ENCODE data around the gene DCTPP1. TPM values are rescaled to one million over a fixed set of nuclear protein-coding genes. Genes with fewer than 3 reads are reported as not detected.

The DCTPP1 gene
- total and polyA plus RNA-seq, 9 of the 15 experiments (the other 6 are each of a cell fraction or from before 2014, with no cell fraction given) = 45.0 to 132 (median 80.6) TPM

DNA sequence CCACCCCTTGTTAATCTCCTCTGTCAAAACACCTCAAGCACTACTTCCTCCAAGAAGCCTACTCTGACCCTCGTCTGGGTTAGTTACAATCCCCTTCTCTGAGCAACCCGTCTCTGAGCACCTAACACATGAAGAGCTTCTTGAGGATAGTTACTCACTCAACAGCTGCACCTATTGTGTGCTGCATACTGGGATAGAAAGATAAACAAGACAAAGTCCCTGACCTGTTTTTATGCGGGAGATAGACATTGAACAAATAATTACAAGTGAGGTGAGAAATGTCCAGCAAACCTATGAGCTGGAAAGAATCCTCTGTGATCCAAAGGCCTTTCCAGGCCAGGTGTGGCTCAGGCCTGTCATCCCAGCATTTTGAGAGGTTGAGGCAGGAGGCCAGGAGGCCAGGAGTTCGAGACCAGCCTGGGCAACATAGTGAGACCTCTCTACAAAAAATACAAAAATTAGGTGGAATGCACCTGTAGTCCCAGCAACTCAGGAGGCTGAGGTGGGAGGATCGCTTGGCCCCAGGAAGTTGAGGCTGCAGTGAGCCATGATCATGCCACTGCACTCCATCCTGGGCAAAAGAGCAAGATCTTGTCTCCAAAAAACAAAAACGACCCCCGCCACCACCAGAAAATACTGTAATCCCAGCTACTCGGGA, 27.9 kb downstream of the DCTPP1 start:
- Histone ChIP-seq H3K4me3 (no peak overlapping the region), H3K9ac (ENCODE audit: insufficient read depth in 1 of 2, low read depth in 2 of 2, low read length in 2 of 2) (peak overlapping the region; percentile 1 to 18; a peak in 2 of 4 replicates), H3K4me1 (replicated peaks in 1 of 2; ENCODE audit: control insufficient read depth in 2 of 2, insufficient read depth in 2 of 2, low read length in 2 of 2) (peaks cover 21 to 44% of the 10 kb centered on the region in 2 experiments; a peak in 4 of 5 replicates), H3K36me3 (ENCODE audit: control insufficient read depth, insufficient read depth, low read length) (peaks cover 20% of the 10 kb centered on the region; the same call in 2 of the 3 replicates), H4K20me1 (replicated peaks; ENCODE audit: control insufficient read depth, insufficient read depth, low read length) (no peaks in the 10 kb centered on the region), H3K9me3 (replicated peaks; ENCODE audit: control insufficient read depth, insufficient read depth, low read depth, low read length) (no peaks in the 10 kb centered on the region), H3K27me3 (ENCODE audit: control insufficient read depth in 2 of 2, insufficient read depth in 2 of 2, low read length in 2 of 2) (no peaks in the 10 kb centered on the region), H3K9me1 (ENCODE audit: control insufficient read depth, insufficient read depth, low read length) (no peaks in the 10 kb centered on the region), H3K4me2 (ENCODE audit: insufficient read depth, low read length) (no peak overlapping the region), H2AFZ (ENCODE audit: low read depth, low read length) (peak overlapping the region; percentile 16; the same call in 1 of the 2 replicates), H3K27ac (ENCODE audit: extremely low read depth, low read depth, low read length) (no peak overlapping the region), H3K79me2 (ENCODE audit: control insufficient read depth, insufficient read depth, low read length) (no peaks in the 10 kb centered on the region)
- no peak for ATAC-seq
- in situ Hi-C loops (cut with MboI) = loop anchor here (10.0 kb wide), 1 partner anchor 207 kb away; the partner anchor contains the start of genes BOLA2B, SLX1A and SULT1A3
- POLR2A ChIA-PET = interaction anchor here (0.7 to 0.9 kb wide), 3 partner anchors 14 to 47 kb away, joined by 3 to 4 read pairs (median 3); partner anchors contain the start of gene CD2BP2
- TF ChIP-seq ZNF347 (CRISPR knock-in tag; IDR thresholded peaks at IDR 0.05; ENCODE audit: low read depth) = no peak
- TF ChIP-seq HDGF (IDR thresholded peaks at IDR 0.05) = no peak
- WGBS (ENCODE audit: insufficient coverage, low coverage, missing lambda C conversion rate) = 54% methylated on average over 8 of the region's 8 CpGs
- intact Hi-C loops (cut with micrococcal nuclease) = no loop called here
- FAIRE-seq = no peak
- DNase-seq (ENCODE audit: extremely low read depth in 1 of 4, low spot score in 3 of 4) = peak in 1 of 4 experiments; percentile 30
- CTCF ChIA-PET (ENCODE audit: low intra/inter-chr PET ratio) = no interaction called here
- BruUV-seq (replicated peaks) = no TSS peak

DNA sequence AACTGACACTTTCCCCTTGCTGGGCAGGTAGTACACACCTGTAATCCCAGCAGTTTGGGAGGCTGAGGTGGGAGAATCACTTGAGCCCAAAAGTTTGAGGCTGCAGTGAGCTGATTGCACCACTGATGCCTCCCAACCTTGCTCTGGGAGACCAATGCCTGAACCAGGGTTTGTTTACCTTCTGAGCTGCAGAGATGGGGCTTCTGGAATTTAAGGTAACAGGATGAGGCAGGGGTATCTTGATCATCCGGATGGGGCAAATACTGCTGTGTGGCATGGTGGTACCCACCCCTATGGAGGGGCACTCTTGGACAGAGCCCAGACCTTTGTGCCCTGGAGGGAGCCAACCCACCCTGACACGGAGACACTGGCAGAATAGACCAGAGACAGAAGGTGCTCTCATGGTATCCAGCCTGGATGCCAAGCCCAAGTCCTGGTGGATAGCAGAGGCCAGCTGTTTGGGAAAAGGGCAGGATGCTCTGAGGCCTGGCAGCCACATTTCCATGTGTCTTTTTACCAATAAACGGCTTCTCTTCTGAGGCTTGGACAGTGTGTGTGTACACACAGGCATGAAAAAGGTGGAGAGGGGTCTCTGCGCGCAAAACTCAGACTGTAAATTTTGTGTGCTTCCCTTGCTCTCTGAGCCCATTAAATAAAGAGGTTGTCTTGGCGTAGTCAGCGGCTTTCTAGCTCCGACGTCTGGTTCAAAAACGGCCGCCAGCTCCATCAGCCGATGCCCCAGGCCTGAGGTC, 30.2 kb downstream of the DCTPP1 start:
- POLR2A ChIA-PET = interaction anchor here (0.6 to 1.0 kb wide), 5 partner anchors 17 to 758 kb away, joined by 3 read pairs; no protein-coding TSS in a partner anchor
- peak overlapping the region; percentile 73 for H3K4me2 ChIP-seq (ENCODE audit: insufficient read depth, low read length)
- intact Hi-C loops (cut with micrococcal nuclease) = no loop called here
- peak overlapping the region; percentile 92; the same call in 1 of the 2 replicates for H2AFZ ChIP-seq (ENCODE audit: low read depth, low read length)
- peaks cover 10% of the 10 kb centered on the region for H3K79me2 ChIP-seq (ENCODE audit: control insufficient read depth, insufficient read depth, low read length)
- H3K9me3 ChIP-seq (replicated peaks; ENCODE audit: control insufficient read depth, insufficient read depth, low read depth, low read length) = no peaks in the 10 kb centered on the region
- CTCF ChIA-PET (ENCODE audit: low intra/inter-chr PET ratio) = no interaction called here
- FAIRE-seq (no peak), ATAC-seq (no peak), DNase-seq (ENCODE audit: extremely low read depth in 1 of 4, low spot score in 3 of 4) (no peak)
- H3K27ac ChIP-seq (ENCODE audit: extremely low read depth, low read depth, low read length) = peak overlapping the region; percentile 74; the same call in 1 of the 3 replicates
- H4K20me1 ChIP-seq (replicated peaks; ENCODE audit: control insufficient read depth, insufficient read depth, low read length) = no peaks in the 10 kb centered on the region
- H3K9ac ChIP-seq (ENCODE audit: insufficient read depth in 1 of 2, low read depth in 2 of 2, low read length in 2 of 2) = peak overlapping the region; percentile 74 to 89; a peak in 3 of 4 replicates
- BruUV-seq (replicated peaks) = no TSS peak
- H3K4me3 ChIP-seq = peak overlapping the region; percentile 44
- TF ChIP-seq ZNF274 (IDR thresholded peaks at IDR 0.05; ENCODE audit: borderline replicate concordance, low read depth, low read length) (no peak), ETV6 (IDR thresholded peaks at IDR 0.05; ENCODE audit: borderline replicate concordance in 1 of 2, low read depth in 2 of 2, low read length in 1 of 2) (no peak), ETV6 (CRISPR knock-in tag; IDR thresholded peaks at IDR 0.05; ENCODE audit: borderline replicate concordance) (no peak), PML (IDR thresholded peaks at IDR 0.05; ENCODE audit: low read length) (0 out of 2 replicates have a peak, but pooled peaks have one; percentile 27), L3MBTL2 (IDR thresholded peaks at IDR 0.05) (no peak), CBX1 (IDR thresholded peaks at IDR 0.05; ENCODE audit: low read depth) (no peak), IFI16 (CRISPR knock-in tag; IDR thresholded peaks at IDR 0.05) (no peak)
- H3K4me1 ChIP-seq (replicated peaks in 1 of 2; ENCODE audit: control insufficient read depth in 2 of 2, insufficient read depth in 2 of 2, low read length in 2 of 2) = peaks cover 25 to 59% of the 10 kb centered on the region in 2 experiments
- WGBS (ENCODE audit: insufficient coverage, low coverage, missing lambda C conversion rate) = 56% methylated on average over 11 of the region's 12 CpGs
- in situ Hi-C loops (cut with MboI) = loop anchor here (10.0 kb wide), 1 partner anchor 205 kb away; the partner anchor contains the start of genes BOLA2B, SLX1A and SULT1A3
- no peaks in the 10 kb centered on the region for H3K9me1 ChIP-seq (ENCODE audit: control insufficient read depth, insufficient read depth, low read length)
- H3K36me3 ChIP-seq (ENCODE audit: control insufficient read depth, insufficient read depth, low read length) = peaks cover 21% of the 10 kb centered on the region; the same call in 2 of the 3 replicates
- H3K27me3 ChIP-seq (ENCODE audit: control insufficient read depth in 2 of 2, insufficient read depth in 2 of 2, low read length in 2 of 2) = no peaks in the 10 kb centered on the region

Measured in K562 (cell line).